Measurements from ENCODE around the gene MB21D2. TPM values are rescaled to one million over a fixed set of nuclear protein-coding genes. Genes with fewer than 3 reads are reported as not detected.

Gene MB21D2
- total RNA-seq, 1 experiment from 2014 or later, result 23.8 TPM

- Histone ChIP-seq H3K36me3 (no peaks in the 10 kb centered on the region), H3K4me3 (no peak overlapping the region), H3K27me3 (no peaks in the 10 kb centered on the region), H3K9me3 (no peaks in the 10 kb centered on the region)
- DNase-seq, result no peak
These were observed 12.3 kb upstream of the MB21D2 start for GRCh38 chr3:192929755-192930547.

- Histone ChIP-seq H3K36me3 (no peaks in the 10 kb centered on the region), H3K9me3 (no peaks in the 10 kb centered on the region), H3K27me3 (no peaks in the 10 kb centered on the region), H3K4me3 (no peak overlapping the region)
- DNase-seq, result no peak
These were observed 11.5 kb upstream of the MB21D2 start for GRCh38 chr3:192929146-192929545.

DNA sequence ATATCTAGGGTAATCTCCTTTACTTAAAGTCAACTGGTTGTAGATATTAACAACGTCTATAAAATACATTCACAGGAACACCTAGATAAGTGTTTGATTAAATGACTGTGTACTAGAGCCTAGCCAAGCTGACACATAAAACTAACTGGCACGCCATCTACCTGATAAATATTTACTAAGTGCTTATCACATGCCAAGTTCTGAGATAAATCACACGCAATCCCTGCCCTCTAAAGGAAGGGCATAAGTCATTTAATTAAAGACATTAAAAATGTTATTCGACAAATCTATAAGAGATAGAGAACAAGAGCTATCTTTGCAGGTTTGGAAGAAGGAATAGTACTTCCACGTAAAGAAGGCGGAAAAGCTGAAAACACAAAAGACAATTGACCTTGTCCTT is 11.1 kb upstream of the MB21D2 start:
- Histone ChIP-seq H3K4me3 (no peak overlapping the region), H3K36me3 (no peaks in the 10 kb centered on the region), H3K9me3 (no peaks in the 10 kb centered on the region), H3K27me3 (no peaks in the 10 kb centered on the region)
- DNase-seq, result no peak

DNA sequence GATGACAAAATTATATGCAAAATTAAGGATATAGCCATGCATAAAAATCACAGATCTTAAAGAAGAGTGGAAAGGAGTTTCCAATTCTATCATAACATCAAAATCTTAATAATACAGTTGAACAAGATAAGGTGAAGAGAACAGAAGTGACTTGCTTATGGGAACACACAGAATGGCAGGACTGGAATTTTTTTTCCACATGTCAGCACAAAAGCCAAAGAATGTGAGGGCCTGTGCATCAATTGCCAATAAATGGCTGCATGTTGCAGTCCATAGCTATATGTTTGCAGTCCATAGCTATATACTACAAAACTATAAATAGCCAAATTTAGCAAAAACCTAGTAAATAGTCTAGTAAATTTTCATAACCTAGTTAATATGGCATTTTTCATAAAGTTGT is 10.4 kb upstream of the MB21D2 start:
- H3K36me3 ChIP-seq, result no peaks in the 10 kb centered on the region
- no peaks in the 10 kb centered on the region for H3K27me3 ChIP-seq
- H3K9me3 ChIP-seq, result no peaks in the 10 kb centered on the region
- DNase-seq, result no peak
- H3K4me3 ChIP-seq, result no peak overlapping the region

DNA sequence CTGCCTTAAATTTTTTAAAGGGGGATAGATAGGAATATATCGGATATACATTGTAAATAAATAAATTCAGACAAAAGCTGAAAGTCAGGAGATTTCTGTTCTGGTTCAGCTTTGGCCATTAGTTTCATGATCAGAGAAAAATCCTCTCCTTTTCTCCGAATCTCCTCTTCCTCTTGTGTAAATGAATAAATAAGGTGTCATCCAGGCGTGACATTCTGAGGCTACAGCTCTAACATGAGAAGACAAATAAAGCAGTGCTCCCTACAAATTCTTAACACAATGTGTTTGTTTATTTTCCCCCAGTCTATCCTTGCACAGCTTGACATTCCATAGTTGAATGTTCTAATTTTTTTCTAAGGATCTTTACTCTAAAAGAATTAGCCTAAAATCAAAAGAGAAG is 9.4 kb upstream of the MB21D2 start:
- no peaks in the 10 kb centered on the region for H3K27me3 ChIP-seq
- H3K9me3 ChIP-seq, result no peaks in the 10 kb centered on the region
- H3K36me3 ChIP-seq, result no peaks in the 10 kb centered on the region
- DNase-seq, result no peak
- H3K4me3 ChIP-seq, result no peak overlapping the region

DNA sequence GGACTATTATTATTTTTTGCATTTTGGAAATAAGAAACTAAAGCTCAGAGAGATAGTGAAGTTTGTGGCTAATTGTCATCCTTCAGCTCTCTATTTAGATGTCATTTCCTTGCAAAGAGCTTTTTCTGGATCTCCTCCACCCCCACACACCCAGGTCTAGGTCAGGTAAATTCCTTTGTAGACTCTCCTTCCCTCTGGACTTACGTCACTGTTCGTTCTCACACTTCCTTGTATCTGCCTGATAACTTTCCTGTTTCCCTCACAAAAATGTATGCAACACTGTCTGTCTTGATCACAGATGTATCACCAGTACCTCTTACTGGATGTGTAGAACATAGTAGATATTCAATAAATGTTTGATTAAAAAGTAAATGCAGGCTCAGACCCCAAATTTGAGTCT is 6.1 kb upstream of the MB21D2 start:
- Histone ChIP-seq H3K9me3 (no peaks in the 10 kb centered on the region), H3K27me3 (no peaks in the 10 kb centered on the region), H3K4me3 (no peak overlapping the region), H3K36me3 (no peaks in the 10 kb centered on the region)
- no peak for DNase-seq

DNA sequence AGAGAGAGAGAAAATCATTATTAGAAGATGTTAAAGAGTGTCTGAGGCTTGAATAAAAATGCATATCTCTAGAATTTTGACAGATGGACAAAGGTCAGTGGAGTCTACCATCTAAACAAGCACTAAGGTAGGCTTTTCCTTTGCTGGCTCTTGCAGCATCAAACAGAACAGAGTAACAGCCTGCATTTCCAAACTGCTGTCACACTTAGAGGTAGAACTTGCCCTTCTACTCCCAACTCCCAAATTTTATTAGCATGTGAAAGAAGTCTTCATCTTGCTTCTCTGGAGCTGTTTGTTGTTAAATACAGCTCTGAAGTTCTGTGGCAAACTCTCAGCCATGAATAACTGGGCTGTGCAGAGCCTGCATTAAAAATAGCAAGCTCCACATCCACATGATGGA is 4.1 kb upstream of the MB21D2 start:
- H3K4me3 ChIP-seq, result no peak overlapping the region
- H3K27me3 ChIP-seq, result no peaks in the 10 kb centered on the region; the same call in 1 of the 2 replicates
- no peaks in the 10 kb centered on the region for H3K36me3 ChIP-seq
- H3K9me3 ChIP-seq, result no peaks in the 10 kb centered on the region
- DNase-seq, result no peak

DNA sequence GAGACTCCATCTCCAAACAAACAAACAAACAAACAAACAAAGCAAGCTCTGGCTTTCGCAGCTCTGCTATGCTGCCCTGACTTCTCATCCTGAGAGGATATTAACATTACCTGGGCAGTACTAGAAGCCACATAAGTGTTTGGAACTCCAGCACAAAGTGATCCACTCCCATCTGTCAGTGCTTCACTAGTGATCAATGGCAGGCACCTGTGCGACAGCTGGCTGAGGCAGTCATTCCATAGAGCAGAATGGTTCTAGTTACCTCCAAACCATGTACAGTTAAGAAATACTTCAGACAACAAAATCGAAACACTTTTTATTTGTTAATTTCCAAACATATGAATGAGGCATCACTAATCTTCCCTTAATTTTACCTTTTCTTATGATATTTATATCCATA is 2.8 kb upstream of the MB21D2 start:
- no peaks in the 10 kb centered on the region for H3K9me3 ChIP-seq
- DNase-seq, result no peak
- no peaks in the 10 kb centered on the region; the same call in 1 of the 2 replicates for H3K27me3 ChIP-seq
- H3K4me3 ChIP-seq, result no peak overlapping the region
- H3K36me3 ChIP-seq, result no peaks in the 10 kb centered on the region

GRCh38 chr3:192919901-192920300 is 2.2 kb upstream of the MB21D2 start:
- Histone ChIP-seq H3K9me3 (no peaks in the 10 kb centered on the region), H3K4me3 (no peak overlapping the region), H3K27me3 (no peaks in the 10 kb centered on the region; the same call in 1 of the 2 replicates), H3K36me3 (no peaks in the 10 kb centered on the region)
- DNase-seq, result no peak

DNA sequence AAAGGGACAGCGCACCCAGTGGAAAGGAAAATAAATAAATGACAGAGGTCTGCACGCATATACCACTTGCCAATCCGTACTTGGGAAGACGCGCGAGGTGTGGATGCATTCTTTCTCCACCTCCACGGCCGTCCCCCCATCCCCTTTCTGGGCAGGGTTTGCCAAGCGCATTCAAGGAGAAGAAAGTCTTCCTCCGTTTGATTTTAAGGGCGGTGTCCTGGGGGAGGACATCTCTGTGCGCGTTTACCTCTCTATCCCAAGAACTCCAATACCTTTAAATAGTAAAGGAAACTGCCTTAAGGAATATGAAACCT is 576 bp upstream of the MB21D2 start:
- H3K27me3 ChIP-seq, result no peaks in the 10 kb centered on the region; the same call in 1 of the 2 replicates
- no peaks in the 10 kb centered on the region for H3K9me3 ChIP-seq
- DNase-seq, result no peak
- peak overlapping the region; percentile 98 for H3K4me3 ChIP-seq
- no peaks in the 10 kb centered on the region for H3K36me3 ChIP-seq

DNA sequence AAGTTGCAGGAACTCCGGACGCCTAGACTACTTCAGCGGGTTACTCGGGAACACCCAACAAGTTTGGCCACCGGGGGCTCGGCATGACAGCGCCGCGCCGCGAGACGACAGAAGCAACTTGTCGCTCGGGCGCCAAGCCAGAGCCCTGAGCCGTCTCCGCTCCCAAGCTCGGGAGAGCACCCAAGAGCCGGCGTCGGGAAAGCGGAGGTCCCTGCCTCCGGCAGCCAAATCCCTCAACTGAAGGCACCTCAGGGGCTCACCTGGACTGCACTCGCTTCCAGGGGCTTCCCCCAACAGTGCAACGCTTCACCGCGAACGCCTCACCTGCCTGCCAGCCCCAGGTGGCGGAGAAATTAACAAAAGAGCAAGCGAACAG is 640 bp downstream of the MB21D2 start:
- no peaks in the 10 kb centered on the region for H3K9me3 ChIP-seq
- H3K27me3 ChIP-seq, result no peaks in the 10 kb centered on the region; the same call in 1 of the 2 replicates
- peak overlapping the region; percentile 98 for H3K4me3 ChIP-seq
- no peaks in the 10 kb centered on the region; the same call in 1 of the 2 replicates for H3K36me3 ChIP-seq
- DNase-seq, result peak; percentile 68

DNA sequence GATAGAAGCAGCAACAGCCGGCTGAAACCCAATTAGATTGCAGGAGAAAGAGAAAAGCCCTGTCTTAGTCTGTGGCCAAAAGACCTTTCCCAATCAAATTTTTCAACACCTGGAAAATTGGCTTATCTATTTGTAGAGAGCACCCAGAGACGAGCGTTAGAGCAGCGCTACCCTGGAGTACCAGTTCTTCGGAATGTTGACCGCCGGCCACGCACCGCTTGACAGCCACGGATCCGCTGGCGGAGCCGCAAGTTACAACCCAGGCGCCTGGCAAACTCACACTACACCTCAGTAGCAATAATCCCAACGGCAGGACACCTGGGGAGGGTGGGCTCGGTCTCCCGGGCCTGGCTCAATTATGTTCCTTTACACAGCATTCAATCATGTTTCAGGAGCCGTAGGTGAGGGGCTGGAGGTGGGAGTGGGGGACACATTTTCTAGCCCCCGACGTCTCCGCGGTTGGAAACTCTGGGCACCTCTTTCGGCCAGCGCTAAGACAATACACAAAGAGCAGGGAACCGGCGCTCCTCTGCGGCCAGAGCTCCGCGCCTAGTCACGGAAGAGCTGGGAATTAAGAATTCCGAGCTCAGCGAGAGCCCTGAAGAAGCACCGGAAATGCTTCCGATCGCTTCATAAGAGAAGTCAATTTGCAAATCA is 1.2 kb downstream of the MB21D2 start:
- H3K27me3 ChIP-seq, result no peaks in the 10 kb centered on the region; the same call in 1 of the 2 replicates
- no peaks in the 10 kb centered on the region; the same call in 1 of the 2 replicates for H3K36me3 ChIP-seq
- H3K9me3 ChIP-seq, result no peaks in the 10 kb centered on the region
- peak; percentile 38 for DNase-seq
- H3K4me3 ChIP-seq, result peak overlapping the region; percentile 98

DNA sequence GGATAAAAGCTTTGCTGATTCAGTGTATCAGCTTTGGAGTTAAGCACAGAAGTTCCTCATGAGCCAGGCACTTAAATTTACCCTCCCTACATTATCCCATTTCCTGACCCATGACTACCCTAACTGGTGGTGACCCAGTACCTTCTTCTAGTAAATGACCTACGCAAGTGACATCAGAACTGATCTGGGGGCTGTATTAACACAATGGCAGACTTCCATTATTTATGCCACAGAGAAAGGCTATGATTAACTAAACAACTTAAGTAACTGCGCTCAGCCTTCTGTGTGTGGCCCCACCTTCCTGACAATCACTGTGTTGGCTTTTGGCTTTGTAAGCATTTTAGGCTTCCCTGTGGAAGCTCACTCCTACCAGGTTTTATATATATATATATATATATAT is 1.9 kb downstream of the MB21D2 start:
- Histone ChIP-seq H3K9me3 (no peaks in the 10 kb centered on the region), H3K36me3 (no peaks in the 10 kb centered on the region; the same call in 1 of the 2 replicates), H3K27me3 (no peaks in the 10 kb centered on the region; the same call in 1 of the 2 replicates), H3K4me3 (peak overlapping the region; percentile 98)
- no peak for DNase-seq

DNA sequence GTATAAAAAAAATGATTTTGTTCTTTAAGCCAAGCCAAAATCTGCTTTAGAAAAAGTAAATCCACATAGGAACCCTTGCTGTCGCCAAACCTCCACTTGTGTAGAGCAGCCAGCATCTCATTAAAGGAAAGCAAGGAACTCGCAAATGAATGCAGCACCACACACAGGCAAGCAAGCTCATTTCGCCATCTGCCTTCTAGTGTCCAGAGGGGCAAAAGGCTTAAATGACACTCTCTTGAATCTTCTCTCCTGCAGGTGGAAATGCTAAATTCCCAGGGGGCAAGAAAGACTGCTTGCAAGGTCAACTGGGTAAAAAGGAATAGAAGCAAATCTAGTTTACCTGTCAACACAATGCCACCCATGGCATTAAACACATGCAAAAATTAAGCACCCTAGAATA is 2.4 kb downstream of the MB21D2 start:
- H3K9me3 ChIP-seq, result no peaks in the 10 kb centered on the region
- H3K4me3 ChIP-seq, result peak overlapping the region; percentile 98
- H3K27me3 ChIP-seq, result no peaks in the 10 kb centered on the region; the same call in 1 of the 2 replicates
- H3K36me3 ChIP-seq, result no peaks in the 10 kb centered on the region; the same call in 1 of the 2 replicates
- peak; percentile 39 for DNase-seq

- DNase-seq, result no peak
- H3K36me3 ChIP-seq, result no peaks in the 10 kb centered on the region; the same call in 1 of the 2 replicates
- H3K9me3 ChIP-seq, result no peaks in the 10 kb centered on the region
- H3K4me3 ChIP-seq, result no peak overlapping the region
- H3K27me3 ChIP-seq, result no peaks in the 10 kb centered on the region; the same call in 1 of the 2 replicates
These were observed 2.8 kb downstream of the MB21D2 start for GRCh38 chr3:192914848-192915247.

DNA sequence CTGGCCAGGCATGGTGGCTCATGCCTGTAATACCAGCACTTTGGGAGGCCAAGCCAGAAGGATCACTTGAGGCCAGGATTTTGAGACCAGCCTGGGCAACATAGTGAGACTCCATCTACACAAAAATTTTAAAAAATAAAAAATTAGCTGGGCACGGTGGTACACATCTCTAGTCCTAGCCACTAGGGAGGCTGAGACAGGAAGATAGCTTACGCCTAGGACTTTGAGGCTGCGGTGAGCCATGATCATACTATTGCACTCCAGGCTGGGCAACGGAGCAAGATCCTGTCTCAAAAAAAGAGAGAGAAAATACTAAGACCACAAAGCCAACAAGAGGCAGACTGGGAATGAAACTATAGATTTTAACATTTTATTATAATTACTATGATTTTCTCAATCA is 4.1 kb downstream of the MB21D2 start:
- DNase-seq, result no peak
- Histone ChIP-seq H3K36me3 (peaks cover 4% of the 10 kb centered on the region), H3K27me3 (no peaks in the 10 kb centered on the region; the same call in 1 of the 2 replicates), H3K4me3 (no peak overlapping the region), H3K9me3 (no peaks in the 10 kb centered on the region)

DNA sequence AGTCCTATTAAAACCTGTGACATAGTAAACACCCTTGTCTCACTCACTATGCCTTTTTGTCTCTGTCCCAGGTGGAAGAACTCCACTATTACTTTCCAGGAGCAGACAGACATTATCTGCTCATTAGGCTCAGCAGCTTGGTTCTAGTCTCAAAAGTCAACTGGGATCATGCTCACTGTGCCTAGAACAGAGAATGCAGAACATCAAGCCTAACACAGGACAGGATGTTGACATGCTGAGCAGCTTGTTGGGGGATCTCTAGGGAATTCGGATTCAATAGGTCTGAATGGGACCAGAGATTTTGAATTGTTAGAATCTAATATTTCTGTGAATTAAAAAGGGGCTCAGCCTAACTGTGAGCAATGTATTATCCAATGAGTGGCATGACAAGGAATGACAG is 6.4 kb downstream of the MB21D2 start:
- no peaks in the 10 kb centered on the region for H3K9me3 ChIP-seq
- H3K4me3 ChIP-seq, result no peak overlapping the region
- peaks cover 15% of the 10 kb centered on the region for H3K36me3 ChIP-seq
- DNase-seq, result no peak
- H3K27me3 ChIP-seq, result no peaks in the 10 kb centered on the region

- H3K4me3 ChIP-seq, result no peak overlapping the region
These were observed 9.9 kb downstream of the MB21D2 start for GRCh38 chr3:192907784-192908183.

More at GRCh38 chr3:192907784-192908183, 9.9 kb downstream of the MB21D2 start:
- DNase-seq, result no peak
- Histone ChIP-seq H3K36me3 (peaks cover 45% of the 10 kb centered on the region), H3K27me3 (no peaks in the 10 kb centered on the region), H3K9me3 (peaks cover 8% of the 10 kb centered on the region)
